ENCODE data around the gene EIF4G3. TPM values are rescaled to one million over a fixed set of nuclear protein-coding genes. Genes with fewer than 3 reads are reported as not detected.

Gene EIF4G3
- total and polyA plus RNA-seq, 9 of the 15 experiments (the other 6 are each of a cell fraction or from before 2014, with no cell fraction given) = 6.7 to 40.5 (median 32.1) TPM

GRCh38 chr1:21034725-21035628 is 141.7 kb downstream of the EIF4G3 start:
- CTCF ChIA-PET (ENCODE audit: low intra/inter-chr PET ratio) = no interaction called here
- FAIRE-seq = no peak
- H3K4me1 ChIP-seq (replicated peaks in 1 of 2; ENCODE audit: control insufficient read depth in 2 of 2, insufficient read depth in 2 of 2, low read length in 2 of 2) = peaks cover 0 to 16% of the 10 kb centered on the region in 2 experiments; a peak in 1 of 5 replicates
- H3K9me3 ChIP-seq (replicated peaks; ENCODE audit: control insufficient read depth, insufficient read depth, low read depth, low read length) = 0 out of 2 replicates have a peak, but pooled peaks cover 2% of the 10 kb centered on the region
- H3K4me3 ChIP-seq = no peak overlapping the region
- H3K27ac ChIP-seq (ENCODE audit: extremely low read depth, low read depth, low read length) = no peak overlapping the region
- no peaks in the 10 kb centered on the region for H3K27me3 ChIP-seq (ENCODE audit: control insufficient read depth in 2 of 2, insufficient read depth in 2 of 2, low read length in 2 of 2)
- intact Hi-C loops (cut with micrococcal nuclease) (no loop called here), in situ Hi-C loops (cut with MboI) (no loop called here)
- no peak overlapping the region for H3K4me2 ChIP-seq (ENCODE audit: insufficient read depth, low read length)
- no peak for DNase-seq (ENCODE audit: extremely low read depth in 1 of 4, low spot score in 3 of 4)
- H3K9me1 ChIP-seq (ENCODE audit: control insufficient read depth, insufficient read depth, low read length) = no peaks in the 10 kb centered on the region
- ATAC-seq = no peak
- POLR2A ChIA-PET = interaction anchor here (5.3 kb wide), 1 partner anchor 9 kb away, joined by 22 read pairs; no protein-coding TSS in a partner anchor
- H2AFZ ChIP-seq (ENCODE audit: low read depth, low read length) = no peak overlapping the region
- H4K20me1 ChIP-seq (replicated peaks; ENCODE audit: control insufficient read depth, insufficient read depth, low read length) = no peaks in the 10 kb centered on the region
- BruUV-seq (replicated peaks) = no TSS peak
- no peak overlapping the region; a peak in 1 of 4 replicates for H3K9ac ChIP-seq (ENCODE audit: insufficient read depth in 1 of 2, low read depth in 2 of 2, low read length in 2 of 2)
- TF ChIP-seq, protein P1, sequence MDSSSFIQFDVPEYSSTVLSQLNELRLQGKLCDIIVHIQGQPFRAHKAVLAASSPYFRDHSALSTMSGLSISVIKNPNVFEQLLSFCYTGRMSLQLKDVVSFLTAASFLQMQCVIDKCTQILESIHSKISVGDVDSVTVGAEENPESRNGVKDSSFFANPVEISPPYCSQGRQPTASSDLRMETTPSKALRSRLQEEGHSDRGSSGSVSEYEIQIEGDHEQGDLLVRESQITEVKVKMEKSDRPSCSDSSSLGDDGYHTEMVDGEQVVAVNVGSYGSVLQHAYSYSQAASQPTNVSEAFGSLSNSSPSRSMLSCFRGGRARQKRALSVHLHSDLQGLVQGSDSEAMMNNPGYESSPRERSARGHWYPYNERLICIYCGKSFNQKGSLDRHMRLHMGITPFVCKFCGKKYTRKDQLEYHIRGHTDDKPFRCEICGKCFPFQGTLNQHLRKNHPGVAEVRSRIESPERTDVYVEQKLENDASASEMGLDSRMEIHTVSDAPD (CRISPR knock-in tag; IDR thresholded peaks at IDR 0.05) = no peak
- no peak for TF ChIP-seq ZBTB2 (IDR thresholded peaks at IDR 0.05)
- no peak for TF ChIP-seq SREBF2 (CRISPR knock-in tag; IDR thresholded peaks at IDR 0.05)
- TF ChIP-seq E2F3 (CRISPR knock-in tag; IDR thresholded peaks at IDR 0.05) = no peak
- TF ChIP-seq PTTG1 (tag; IDR thresholded peaks at IDR 0.05; ENCODE audit: low read depth) = no peak
- no peak for TF ChIP-seq TOE1 (IDR thresholded peaks at IDR 0.05; ENCODE audit: borderline replicate concordance)
- TF ChIP-seq TOE1 (CRISPR knock-in tag; IDR thresholded peaks at IDR 0.05; ENCODE audit: borderline replicate concordance, low read depth) = no peak
- TF ChIP-seq, protein P2, sequence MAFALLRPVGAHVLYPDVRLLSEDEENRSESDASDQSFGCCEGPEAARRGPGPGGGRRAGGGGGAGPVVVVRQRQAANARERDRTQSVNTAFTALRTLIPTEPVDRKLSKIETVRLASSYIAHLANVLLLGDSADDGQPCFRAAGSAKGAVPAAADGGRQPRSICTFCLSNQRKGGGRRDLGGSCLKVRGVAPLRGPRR (CRISPR knock-in tag; IDR thresholded peaks at IDR 0.05) = no peak
- H3K79me2 ChIP-seq (ENCODE audit: control insufficient read depth, insufficient read depth, low read length) = peaks cover 1% of the 10 kb centered on the region; the same call in 1 of the 3 replicates
- no peaks in the 10 kb centered on the region for H3K36me3 ChIP-seq (ENCODE audit: control insufficient read depth, insufficient read depth, low read length)
- 86% methylated on average over 13 of the region's 14 CpGs for WGBS (ENCODE audit: insufficient coverage, low coverage, missing lambda C conversion rate)

All from K562 (cell line).